ENCODE results near the gene PATE1.
A peak's percentile ranks its signal among the peaks of the same experiment; 100 is the strongest.

- peak in 2 of 3 experiments; percentile 6 to 17 for TF ChIP-seq CTCF (optimal IDR thresholded peaks at IDR 0.05 in 1 of 3, IDR thresholded peaks at IDR 0.05 in 1 of 3, conservative IDR thresholded peaks at IDR 0.05 in 1 of 3; ENCODE audit: extremely low read depth in 1 of 3, insufficient read depth in 2 of 3, low read length in 3 of 3)
- no peak for TF ChIP-seq EZH2 (IDR thresholded peaks at IDR 0.05; ENCODE audit: low read length)
These were observed 4.5 kb downstream of the PATE1 start for GRCh38 chr11:125750629-125751028.
